ENCODE results near the gene SYT6.

SYT6 gene

GRCh38 chr1:114153261-114154145 lies at the start of gene SYT6:
SYT6 (minus strand) TSS chr1:114153869; CDS start chr1:114153772, 97 bp downstream.
- no peak for DNase-seq (ENCODE audit: low read depth)

GRCh38 chr1:114201486-114201885 lies 47.8 kb upstream of the SYT6 start:
- DNase-seq (ENCODE audit: low read depth): no peak

GRCh38 chr1:114199017-114199594 lies 45.4 kb upstream of the SYT6 start:
- no peak for DNase-seq (ENCODE audit: low read depth)

GRCh38 chr1:114196992-114197907 lies 43.6 kb upstream of the SYT6 start:
- no peak for DNase-seq (ENCODE audit: low read depth)

- no peak for DNase-seq (ENCODE audit: low read depth)
These were observed 42.1 kb upstream of the SYT6 start for GRCh38 chr1:114195819-114196218.

- no peak for DNase-seq (ENCODE audit: low read depth)
These were observed 38.7 kb upstream of the SYT6 start for GRCh38 chr1:114192328-114192727.

GRCh38 chr1:114189398-114189797 lies 35.7 kb upstream of the SYT6 start:
- no peak for DNase-seq (ENCODE audit: low read depth)

- DNase-seq (ENCODE audit: low read depth): no peak
These were observed 27.7 kb upstream of the SYT6 start for GRCh38 chr1:114181356-114181755.

- no peak for DNase-seq (ENCODE audit: low read depth)
These were observed 27.1 kb upstream of the SYT6 start for GRCh38 chr1:114180742-114181141.

GRCh38 chr1:114178936-114179335 lies 25.3 kb upstream of the SYT6 start:
- no peak for DNase-seq (ENCODE audit: low read depth)

- no peak for DNase-seq (ENCODE audit: low read depth)
These were observed 23.6 kb upstream of the SYT6 start for GRCh38 chr1:114177282-114177681.

- DNase-seq (ENCODE audit: low read depth): no peak
These were observed 22.7 kb upstream of the SYT6 start for GRCh38 chr1:114176366-114176765.

GRCh38 chr1:114173680-114174079 lies 20.0 kb upstream of the SYT6 start:
- no peak for DNase-seq (ENCODE audit: low read depth)

- no peak for DNase-seq (ENCODE audit: low read depth)
These were observed 15.8 kb upstream of the SYT6 start for GRCh38 chr1:114169509-114169908.

- no peak for DNase-seq (ENCODE audit: low read depth)
These were observed 13.6 kb upstream of the SYT6 start for GRCh38 chr1:114167226-114167625.

- no peak for DNase-seq (ENCODE audit: low read depth)
These were observed 11.3 kb upstream of the SYT6 start for GRCh38 chr1:114164840-114165543.

- DNase-seq (ENCODE audit: low read depth): no peak
These were observed 6.3 kb upstream of the SYT6 start for GRCh38 chr1:114159941-114160340.

GRCh38 chr1:114157275-114157660 lies 3.6 kb upstream of the SYT6 start:
- no peak for DNase-seq (ENCODE audit: low read depth)

- no peak for DNase-seq (ENCODE audit: low read depth)
These were observed 3.0 kb upstream of the SYT6 start for GRCh38 chr1:114156538-114157274.

- no peak for DNase-seq (ENCODE audit: low read depth)
These were observed 2.0 kb upstream of the SYT6 start for GRCh38 chr1:114155706-114156105.

GRCh38 chr1:114154963-114155322 lies 1.3 kb upstream of the SYT6 start:
- DNase-seq (ENCODE audit: low read depth): no peak
